Stomach (tissue), 9 donors: Measurements from ENCODE around the gene ESR2. TPM values are rescaled to one million over a fixed set of nuclear protein-coding genes. Genes with fewer than 3 reads are reported as not detected.

Source experiments
- DNase-seq, 2 donors: peaks; one replicate each; pipeline versions ENCODE4 v3.0.0 to v3.0.0-alpha.2; 2013 to 2019
- H3K27ac ChIP-seq, 5 donors: fragments of 200-600 bp in 4 of 5; sonication (generic) in 4 of 5; one replicate each; pipeline ENCODE4 v1.5.1; 2013 to 2019; ENCODE audit warnings: mild to moderate bottlenecking in 1 of 5, moderate library complexity in 1 of 5
- H3K27me3 ChIP-seq, 3 donors: fragments of 200-600 bp; sonication (generic); one replicate each; pipeline ENCODE4 v1.5.1; 2017 to 2019; ENCODE audit warnings: mixed run types in 1 of 3
- H3K36me3 ChIP-seq, 4 donors: fragments of 200-600 bp; sonication (generic); 1 replicate in 3 of 4; 2 replicates in 1 of 4; pipeline ENCODE4 v1.5.1; 2016 to 2019
- H3K4me1 ChIP-seq, 4 donors: fragments of 200-600 bp; sonication (generic); one replicate each; pipeline ENCODE4 v1.5.1; 2016 to 2019
- H3K4me3 ChIP-seq, 4 donors: fragments of 200-600 bp; sonication (generic) in 3 of 4; one replicate each; pipeline ENCODE4 v1.5.1; 2016 to 2019; ENCODE audit warnings: mild to moderate bottlenecking in 1 of 4
- H3K9me3 ChIP-seq, 4 donors: fragments of 200-600 bp; sonication (generic); one replicate each; pipeline ENCODE4 v1.5.1; 2016 to 2019
- CTCF ChIP-seq, 7 experiments: fragments of 450-650 bp in 4 of 7; fragments of 200-600 bp in 3 of 7; sonication (generic) in 3 of 7; IDR thresholded peaks; one replicate each; pipeline ENCODE4 v1.5.1; 2016 to 2019; ENCODE audit warnings: antibody characterized with exemption in 7 of 7, control low read depth in 2 of 7, mild to moderate bottlenecking in 1 of 7
- EP300 ChIP-seq: sonication (generic); formaldehyde crosslinking; IDR thresholded peaks from one replicate; pipeline ENCODE4 v1.6.1; 2017; ENCODE audit warnings: antibody characterized with exemption
- POLR2A ChIP-seq, 4 donors: fragments of 450-650 bp; IDR thresholded peaks; one replicate each; pipeline ENCODE4 v1.6.1; 2016; ENCODE audit warnings: antibody characterized with exemption in 4 of 4, control low read depth in 2 of 4, mild to moderate bottlenecking in 1 of 4, moderate library complexity in 1 of 4
- POLR2AphosphoS5 ChIP-seq, 3 donors: sonication (generic); formaldehyde crosslinking; IDR thresholded peaks; one replicate each; pipeline ENCODE4 v1.6.1; 2016; ENCODE audit warnings: antibody characterized with exemption in 3 of 3
- WGBS, 5 donors: extraction: QIAGEN DNeasy Blood & Tissue Kit in 3 of 5; methylation state at CpG; one replicate each; pipeline versions ENCODE4 v1.1.5 to v1.1.7; 2013 to 2018; 5-methylcytosine and 5-hydroxymethylcytosine counted together
- intact Hi-C: fragments of 100-400 bp; cut with DNase I; formaldehyde crosslinking; loops from one replicate; pipeline ENCODE4 v1.15.1; 2023; ENCODE audit warnings: low total_unique reads
- polyA plus RNA-seq, 3 donors: library from polyadenylated mRNA; stranded (reverse); fragments of 200-250 nt; gene quantifications; one replicate each; pipeline ENCODE4 v1.2.3, GENCODE V29; 2013
- total RNA-seq, 5 donors: library from RNA; depleted of rRNA; stranded (reverse); fragments of >200 nt; gene quantifications; one replicate each; pipeline versions ENCODE4 v1.1.0 to v1.2.3, GENCODE V29; 2014 to 2016
- donor health status: healthy with polysubstance abuse.
- donor health status: Bipolar disorder and iron deficiency.
- donor health status: healthy.

The ESR2 gene
- total and polyA plus RNA-seq, 8 donors, result 0.08 to 1.3 (median 0.58) TPM; not detected in 5

GRCh38 chr14:64234877-64235651 lies 59.1 kb downstream of the ESR2 start:
- H3K27me3 ChIP-seq, result no peaks in the 10 kb centered on the region
- no peak for DNase-seq
- TF ChIP-seq CTCF (IDR thresholded peaks at IDR 0.05), result no peak
- no peak for TF ChIP-seq POLR2A (IDR thresholded peaks at IDR 0.05)
- no peak for TF ChIP-seq POLR2AphosphoS5 (IDR thresholded peaks at IDR 0.05)
- TF ChIP-seq EP300, result no peak
- no peaks in the 10 kb centered on the region for H3K9me3 ChIP-seq
- intact Hi-C loops, result no loop called here
- 56 to 66% (median 60%) methylated on average over 19 to 24 of the region's 24 CpGs for WGBS, 5 donors
- H3K27ac ChIP-seq, result peak overlapping the region in 1 of 5 donors; percentile 43
- peaks cover 0 to 9% (median 0%) of the 10 kb centered on the region in 4 donors for H3K4me1 ChIP-seq
- H3K4me3 ChIP-seq, result no peak overlapping the region
- peaks cover 0 to 22% (median 16%) of the 10 kb centered on the region in 4 donors for H3K36me3 ChIP-seq

- Histone ChIP-seq H3K4me3 (no peak overlapping the region), H3K4me1 (peaks cover 0 to 9% (median 0%) of the 10 kb centered on the region in 4 donors), H3K9me3 (no peaks in the 10 kb centered on the region), H3K36me3 (peaks cover 6 to 36% (median 29%) of the 10 kb centered on the region in 4 donors), H3K27me3 (no peaks in the 10 kb centered on the region), H3K27ac (no peak overlapping the region)
- intact Hi-C loops, result no loop called here
- 89 to 97% (median 91%) methylated on average over 4 of the region's 4 CpGs for WGBS, 5 donors
- TF ChIP-seq EP300 (no peak), POLR2A (IDR thresholded peaks at IDR 0.05) (no peak), CTCF (IDR thresholded peaks at IDR 0.05) (no peak), POLR2AphosphoS5 (IDR thresholded peaks at IDR 0.05) (no peak)
- no peak for DNase-seq
Measured at GRCh38 chr14:64233531-64234190, 60.5 kb downstream of the ESR2 start.

- Histone ChIP-seq H3K4me1 (peaks cover 0 to 9% (median 0%) of the 10 kb centered on the region in 4 donors), H3K27me3 (no peaks in the 10 kb centered on the region), H3K4me3 (no peak overlapping the region), H3K36me3 (peaks cover 13 to 44% (median 36%) of the 10 kb centered on the region in 4 donors), H3K9me3 (no peaks in the 10 kb centered on the region), H3K27ac (peak overlapping the region in 1 of 5 donors; percentile 41)
- DNase-seq, result no peak
- 92 to 98% (median 96%) methylated on average over 9 of the region's 9 CpGs for WGBS, 5 donors
- intact Hi-C loops, result no loop called here
- no peak for TF ChIP-seq POLR2A (IDR thresholded peaks at IDR 0.05)
- TF ChIP-seq EP300, result no peak
- TF ChIP-seq POLR2AphosphoS5 (IDR thresholded peaks at IDR 0.05), result no peak
- TF ChIP-seq CTCF (IDR thresholded peaks at IDR 0.05), result no peak
Measured at GRCh38 chr14:64232944-64233343, 61.2 kb downstream of the ESR2 start.

GRCh38 chr14:64232095-64232838 lies 61.9 kb downstream of the ESR2 start:
- no peak for DNase-seq
- peaks cover 0 to 9% (median 0%) of the 10 kb centered on the region in 4 donors for H3K4me1 ChIP-seq
- peaks cover 20 to 50% (median 43%) of the 10 kb centered on the region in 4 donors for H3K36me3 ChIP-seq
- no peaks in the 10 kb centered on the region for H3K27me3 ChIP-seq
- H3K4me3 ChIP-seq, result no peak overlapping the region
- 67 to 77% (median 73%) methylated on average over 9 of the region's 9 CpGs for WGBS, 5 donors
- intact Hi-C loops, result no loop called here
- no peak for TF ChIP-seq POLR2A (IDR thresholded peaks at IDR 0.05)
- peak in 1 of 3 donors; percentile 13 for TF ChIP-seq POLR2AphosphoS5 (IDR thresholded peaks at IDR 0.05)
- no peak for TF ChIP-seq EP300
- peak overlapping the region in 1 of 5 donors; percentile 41 for H3K27ac ChIP-seq
- no peaks in the 10 kb centered on the region for H3K9me3 ChIP-seq
